ENCODE data around the gene RPTN. TPM values are rescaled to one million over a fixed set of nuclear protein-coding genes. Genes with fewer than 3 reads are reported as not detected.

Gene RPTN
- total and polyA plus RNA-seq, 2 of the 4 experiments (the other 2 are of a cell fraction): not detected

GRCh38 chr1:152127673-152128072, 31.4 kb downstream of the RPTN start:
- Histone ChIP-seq H3K9me3 (ENCODE audit: control insufficient read depth, insufficient read depth, low read length) (no peaks in the 10 kb centered on the region), H3K9ac (ENCODE audit: low read depth, low read length) (no peak overlapping the region), H3K36me3 (ENCODE audit: control insufficient read depth, insufficient read depth, low read length) (no peaks in the 10 kb centered on the region), H4K8ac (ENCODE audit: low read depth in 2 of 2, low read length in 2 of 2) (no peak overlapping the region), H3K4me3 (ENCODE audit: insufficient read depth, low read depth, low read length) (no peak overlapping the region), H3K27me3 (ENCODE audit: control insufficient read depth, insufficient read depth, low read length) (0 out of 2 replicates have a peak, but pooled peaks cover 2% of the 10 kb centered on the region), H4K91ac (ENCODE audit: insufficient read depth, low read depth, low read length) (no peak overlapping the region), H3K27ac (ENCODE audit: insufficient read depth, low read length) (no peak overlapping the region), H4K20me1 (ENCODE audit: insufficient read depth, low read length) (no peaks in the 10 kb centered on the region), H4K5ac (ENCODE audit: low read depth, low read length) (no peak overlapping the region), H2AK9ac (replicated peaks; ENCODE audit: low read depth, low read length, poor library complexity) (no peak overlapping the region), H3K23ac (ENCODE audit: low read depth, low read length) (no peak overlapping the region), H3K9me1 (ENCODE audit: insufficient read depth, low read length) (no peaks in the 10 kb centered on the region), H2AK5ac (ENCODE audit: low read depth, low read length) (no peak overlapping the region), H2BK15ac (ENCODE audit: low read depth, low read length) (no peak overlapping the region), H3K14ac (replicated peaks; ENCODE audit: low read depth, low read length) (no peak overlapping the region), H3K79me1 (ENCODE audit: low read depth in 1 of 2, low read length in 2 of 2) (no peaks in the 10 kb centered on the region), H2AFZ (replicated peaks; ENCODE audit: low read length, poor library complexity) (no peak overlapping the region), H2BK120ac (ENCODE audit: low read depth, low read length) (no peak overlapping the region), H3K4me1 (ENCODE audit: control insufficient read depth, insufficient read depth, low read length) (no peaks in the 10 kb centered on the region), H3K4me2 (ENCODE audit: low read depth, low read length) (no peak overlapping the region), H3K56ac (ENCODE audit: extremely low read depth, insufficient read depth, low read length) (no peak overlapping the region), H3K4ac (ENCODE audit: low read depth, low read length) (no peak overlapping the region), H2BK20ac (ENCODE audit: low read depth, low read length) (no peak overlapping the region), H2BK5ac (ENCODE audit: low read depth, low read length, poor library complexity, severe bottlenecking) (no peak overlapping the region), H3K18ac (ENCODE audit: low read depth, low read length) (no peak overlapping the region)
- TF ChIP-seq RCOR1 (IDR thresholded peaks at IDR 0.05; ENCODE audit: insufficient replicate concordance, low read length) (no peak), CEBPB (IDR thresholded peaks at IDR 0.05; ENCODE audit: low read depth, low read length) (no peak), FOS (IDR thresholded peaks at IDR 0.05; ENCODE audit: low read depth, low read length) (no peak), BHLHE40 (IDR thresholded peaks at IDR 0.05; ENCODE audit: low read depth, low read length) (no peak), MAFK (IDR thresholded peaks at IDR 0.05; ENCODE audit: low read depth, low read length) (no peak), RAD21 (IDR thresholded peaks at IDR 0.05; ENCODE audit: low read length) (no peak), NFE2L2 (IDR thresholded peaks at IDR 0.05; ENCODE audit: low read depth, low read length) (no peak), MAZ (IDR thresholded peaks at IDR 0.05; ENCODE audit: borderline replicate concordance, low read depth, low read length) (no peak), CTCF (conservative IDR thresholded peaks at IDR 0.05; ENCODE audit: low read depth, low read length) (no peak), USF2 (IDR thresholded peaks at IDR 0.05; ENCODE audit: low read depth, low read length) (no peak), CHD1 (IDR thresholded peaks at IDR 0.05; ENCODE audit: low read depth, low read length) (no peak), MXI1 (IDR thresholded peaks at IDR 0.05; ENCODE audit: borderline replicate concordance, low read depth, low read length) (no peak), SMC3 (IDR thresholded peaks at IDR 0.05; ENCODE audit: low read depth, low read length) (no peak), POLR2A (IDR thresholded peaks at IDR 0.05; ENCODE audit: low read depth, low read length) (no peak), RFX5 (IDR thresholded peaks at IDR 0.05; ENCODE audit: low read depth, low read length) (no peak)
- TF ChIP-seq, protein P1, sequence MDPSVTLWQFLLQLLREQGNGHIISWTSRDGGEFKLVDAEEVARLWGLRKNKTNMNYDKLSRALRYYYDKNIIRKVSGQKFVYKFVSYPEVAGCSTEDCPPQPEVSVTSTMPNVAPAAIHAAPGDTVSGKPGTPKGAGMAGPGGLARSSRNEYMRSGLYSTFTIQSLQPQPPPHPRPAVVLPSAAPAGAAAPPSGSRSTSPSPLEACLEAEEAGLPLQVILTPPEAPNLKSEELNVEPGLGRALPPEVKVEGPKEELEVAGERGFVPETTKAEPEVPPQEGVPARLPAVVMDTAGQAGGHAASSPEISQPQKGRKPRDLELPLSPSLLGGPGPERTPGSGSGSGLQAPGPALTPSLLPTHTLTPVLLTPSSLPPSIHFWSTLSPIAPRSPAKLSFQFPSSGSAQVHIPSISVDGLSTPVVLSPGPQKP (IDR thresholded peaks at IDR 0.05; ENCODE audit: borderline replicate concordance, low read depth, low read length): no peak
- BruUV-seq (replicated peaks): no TSS peak
- dilution Hi-C loops (cut with HindIII; ENCODE audit: low sequenced_read_pairs, unreplicated experiment) (no loop called here), intact Hi-C loops (cut with micrococcal nuclease) (no loop called here), in situ Hi-C loops (cut with MboI; ENCODE audit: low sequenced_read_pairs) (no loop called here)
- ChIA-PET CTCF (no interaction called here), POLR2A (ENCODE audit: unreplicated experiment) (no interaction called here)
- no peak for ATAC-seq (ENCODE audit: low read depth)
- no peak for DNase-seq

Data from IMR-90 (cell line).